Stimulated activated CD4-positive, alpha-beta T cell treated with anti-CD3 and anti-CD28 coated beads, Interleukin-12 subunit alpha, Interleukin-12 subunit beta, amount 100 ng/mL, for 48 hours (primary cell): ENCODE measurements around the gene BRD1.
"Not testable (repeated sequence)": the region's sequence is repeated elsewhere in the genome, so short reads cannot be mapped to it uniquely, and the experiment has no call there.

Experiments used
- DNase-seq, 3 donors: peaks; one replicate each; pipeline ENCODE4 v3.0.0-alpha.2; 2020; ENCODE audit warnings: low read depth in 2 of 3, low spot score in 1 of 3

BRD1 gene

DNA sequence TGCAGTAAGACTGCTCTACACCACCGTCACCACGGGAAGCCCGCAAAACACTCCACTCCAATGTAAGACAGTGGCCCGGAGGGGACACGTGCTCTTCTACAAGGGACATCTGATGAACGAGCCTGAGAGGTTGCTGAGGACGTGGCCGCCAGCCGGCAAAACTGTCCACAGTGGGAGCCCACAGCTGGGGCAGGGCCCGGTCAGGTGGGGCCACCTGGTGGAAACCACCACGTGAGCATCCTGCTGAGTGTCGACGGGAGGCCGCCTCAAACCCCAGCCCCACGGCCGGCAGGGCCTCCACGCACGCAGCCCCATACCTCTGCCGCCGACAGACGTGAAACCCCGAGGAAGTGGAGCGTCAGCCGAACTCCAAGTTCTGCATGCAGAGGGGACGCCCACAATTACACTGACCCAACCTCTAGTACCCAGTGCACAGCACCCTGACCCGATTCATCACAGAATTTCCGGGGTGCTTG lies 42.6 kb downstream of the BRD1 start:
- no peak for DNase-seq

GRCh38 chr22:49784630-49784971 lies 43.1 kb downstream of the BRD1 start:
- DNase-seq = no peak

- no peak for DNase-seq
Observed at GRCh38 chr22:49783926-49784629, 43.6 kb downstream of the BRD1 start.

DNA sequence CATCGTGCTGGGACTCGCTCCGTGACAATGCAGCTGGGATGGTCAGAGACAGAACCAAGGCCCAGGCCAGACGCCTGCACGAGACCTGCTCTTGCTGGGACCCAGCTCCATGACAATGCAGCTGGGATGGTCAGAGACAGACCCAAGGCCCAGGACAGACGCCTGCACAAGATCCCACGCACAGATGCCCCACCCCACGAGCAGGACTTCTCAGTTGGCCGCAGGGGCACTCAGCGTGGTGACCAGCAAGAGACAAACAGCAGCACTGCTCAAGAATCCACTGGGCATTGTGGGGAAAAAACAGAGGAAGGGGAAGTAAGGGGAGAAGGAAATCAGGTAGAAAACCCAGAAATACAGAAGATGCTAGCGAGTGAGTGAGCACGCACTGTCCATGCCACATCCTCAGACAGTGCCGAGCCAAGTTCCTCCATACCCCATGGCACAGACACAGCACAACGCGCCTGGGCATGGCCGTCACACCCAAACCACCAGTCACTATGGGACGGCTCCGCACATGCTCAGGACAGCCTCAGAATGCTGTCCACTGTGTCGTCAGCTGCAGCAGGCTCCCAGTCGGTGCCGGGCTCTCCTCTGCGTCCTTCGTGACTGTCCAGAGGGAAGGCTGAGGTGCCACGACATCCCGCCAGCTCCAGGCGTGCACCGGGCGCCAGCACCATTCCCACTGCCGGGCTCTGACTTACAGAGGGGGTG lies 44.5 kb downstream of the BRD1 start:
- DNase-seq = no peak

GRCh38 chr22:49781886-49782285 lies 45.8 kb downstream of the BRD1 start:
- not testable (repeated sequence) for DNase-seq

DNA sequence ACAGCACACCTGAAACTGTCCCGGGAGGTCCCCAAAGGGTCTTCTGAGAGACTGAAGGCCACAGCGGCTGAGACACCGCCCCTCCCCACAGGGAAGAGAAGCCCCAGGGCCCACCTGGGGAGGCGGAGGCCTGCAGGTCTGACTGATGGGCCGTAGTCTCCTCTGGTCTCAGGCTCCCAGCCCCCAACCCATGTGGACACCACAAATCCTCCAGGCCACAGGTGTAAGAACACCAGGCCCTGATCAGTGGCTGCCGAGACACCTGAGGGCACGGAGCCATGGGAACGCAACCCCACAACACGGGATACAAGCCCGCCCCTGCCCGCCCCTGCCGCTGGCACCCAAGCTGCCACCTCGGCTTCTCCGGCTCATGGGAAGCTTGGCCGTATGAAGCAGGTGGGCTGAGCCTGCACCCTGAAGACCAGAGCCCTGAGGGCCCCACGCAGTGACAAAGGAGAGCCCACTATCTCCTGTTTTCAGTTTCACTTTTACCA lies 46.3 kb downstream of the BRD1 start:
- DNase-seq = no peak

- no peak for DNase-seq
Observed at GRCh38 chr22:49780698-49781288, 46.9 kb downstream of the BRD1 start.

DNA sequence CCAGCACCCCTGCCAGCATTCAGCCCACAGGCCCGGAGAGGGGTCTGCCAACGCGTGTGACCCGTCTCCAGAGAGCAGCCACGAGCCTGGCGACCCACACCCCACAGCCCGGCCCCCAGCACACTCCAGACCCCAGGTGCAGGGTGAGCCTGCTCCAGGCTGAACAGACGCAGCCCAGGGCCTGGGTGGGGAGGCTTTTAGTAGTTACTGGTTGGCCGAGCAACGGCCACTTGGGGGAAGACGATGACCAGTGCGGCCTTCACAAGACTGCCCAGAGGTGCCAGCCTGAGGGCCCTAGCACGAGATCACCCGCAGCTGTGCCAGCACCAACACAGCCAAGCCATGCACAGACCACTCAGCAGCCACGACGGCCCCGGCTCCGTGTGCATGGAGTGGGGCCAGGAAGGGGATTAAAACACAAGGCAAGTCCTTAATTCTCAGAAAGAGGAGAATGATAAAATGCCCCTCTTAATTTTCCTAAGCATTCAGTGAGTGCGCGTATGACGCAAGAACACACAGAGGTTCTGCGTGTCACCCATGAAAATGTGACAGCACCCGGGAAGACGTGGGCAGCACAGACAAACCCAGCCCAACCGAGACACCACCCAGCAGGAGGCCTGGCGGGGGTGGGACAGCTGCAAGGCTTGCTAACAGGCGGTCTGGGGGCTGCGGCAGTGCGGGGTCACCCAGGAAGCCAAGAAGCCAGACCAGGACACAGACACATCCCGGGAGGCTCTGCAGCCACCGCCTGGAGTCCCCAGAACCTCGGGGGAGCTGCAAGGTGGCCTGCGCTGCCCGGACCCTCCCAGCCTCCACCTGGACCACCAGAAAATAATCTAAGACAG lies 47.6 kb downstream of the BRD1 start:
- no peak for DNase-seq

DNA sequence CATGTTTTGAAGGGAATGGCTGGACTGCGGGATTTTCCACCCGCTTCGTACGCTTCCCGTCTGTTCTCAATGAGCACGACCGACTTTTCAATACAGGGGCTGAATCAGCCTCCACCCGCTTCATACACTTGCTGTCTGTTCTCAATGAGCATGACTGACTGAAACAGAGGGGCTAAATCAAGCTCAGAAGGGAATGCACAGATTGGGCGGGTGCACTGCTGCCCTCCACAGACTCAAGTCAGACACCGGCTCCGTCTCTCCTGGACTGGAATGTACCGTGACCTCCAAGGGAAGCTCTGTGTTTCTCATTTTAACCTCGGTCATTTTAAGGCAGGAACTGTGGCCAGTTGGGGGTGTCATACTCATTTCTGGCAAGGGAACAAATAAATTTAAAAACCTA lies 48.5 kb downstream of the BRD1 start:
- DNase-seq = no peak

- no peak for DNase-seq
Observed at GRCh38 chr22:49777569-49778249, 50.0 kb downstream of the BRD1 start.

- no peak for DNase-seq
Observed at GRCh38 chr22:49776891-49777290, 50.8 kb downstream of the BRD1 start.

GRCh38 chr22:49775867-49776511 lies 51.7 kb downstream of the BRD1 start:
- no peak for DNase-seq

GRCh38 chr22:49775191-49775866 lies 52.3 kb downstream of the BRD1 start:
- no peak for DNase-seq

- no peak for DNase-seq
Observed at GRCh38 chr22:49774499-49775151, 53.0 kb downstream of the BRD1 start.

- no peak for DNase-seq
Observed at GRCh38 chr22:49774046-49774445, 53.6 kb downstream of the BRD1 start.

DNA sequence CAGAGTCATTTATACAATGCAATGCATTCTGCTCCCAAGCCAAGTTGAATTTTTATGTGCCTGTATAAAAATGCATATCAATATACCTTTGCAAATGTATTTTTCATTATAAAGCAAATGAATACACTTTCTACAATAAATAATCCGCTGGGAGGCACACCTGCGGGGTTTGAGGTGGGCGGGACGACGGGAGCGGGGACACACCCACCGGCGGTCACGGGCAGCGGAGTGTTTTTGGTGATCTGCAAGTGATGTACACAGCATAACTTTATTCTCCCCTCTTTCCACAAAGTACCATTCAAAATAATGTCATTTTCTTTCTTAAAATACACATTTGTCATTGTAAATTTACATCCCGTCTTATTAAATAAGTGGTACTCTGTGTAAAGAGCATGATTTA lies 54.1 kb downstream of the BRD1 start:
- DNase-seq = no peak

DNA sequence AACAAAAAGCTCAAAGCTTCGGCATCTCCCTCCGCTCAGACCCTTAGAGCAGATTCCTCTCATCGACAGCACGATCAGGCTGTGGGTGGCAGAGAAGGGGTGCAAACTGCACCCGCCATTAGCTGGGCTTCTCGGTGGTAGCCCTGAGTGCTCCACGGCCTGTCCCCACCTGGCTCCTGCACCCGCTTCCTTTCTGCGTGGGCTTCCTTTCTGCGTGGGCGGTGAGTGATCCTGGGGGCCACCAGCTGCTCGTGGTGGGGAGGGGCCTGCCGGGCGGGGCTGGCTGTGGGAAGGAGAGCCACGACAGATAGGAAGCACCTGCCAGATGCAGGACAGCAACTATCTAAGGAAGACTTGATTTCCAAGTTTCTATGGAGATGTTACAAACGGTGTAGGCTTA lies 55.0 kb downstream of the BRD1 start:
- no peak for DNase-seq

DNA sequence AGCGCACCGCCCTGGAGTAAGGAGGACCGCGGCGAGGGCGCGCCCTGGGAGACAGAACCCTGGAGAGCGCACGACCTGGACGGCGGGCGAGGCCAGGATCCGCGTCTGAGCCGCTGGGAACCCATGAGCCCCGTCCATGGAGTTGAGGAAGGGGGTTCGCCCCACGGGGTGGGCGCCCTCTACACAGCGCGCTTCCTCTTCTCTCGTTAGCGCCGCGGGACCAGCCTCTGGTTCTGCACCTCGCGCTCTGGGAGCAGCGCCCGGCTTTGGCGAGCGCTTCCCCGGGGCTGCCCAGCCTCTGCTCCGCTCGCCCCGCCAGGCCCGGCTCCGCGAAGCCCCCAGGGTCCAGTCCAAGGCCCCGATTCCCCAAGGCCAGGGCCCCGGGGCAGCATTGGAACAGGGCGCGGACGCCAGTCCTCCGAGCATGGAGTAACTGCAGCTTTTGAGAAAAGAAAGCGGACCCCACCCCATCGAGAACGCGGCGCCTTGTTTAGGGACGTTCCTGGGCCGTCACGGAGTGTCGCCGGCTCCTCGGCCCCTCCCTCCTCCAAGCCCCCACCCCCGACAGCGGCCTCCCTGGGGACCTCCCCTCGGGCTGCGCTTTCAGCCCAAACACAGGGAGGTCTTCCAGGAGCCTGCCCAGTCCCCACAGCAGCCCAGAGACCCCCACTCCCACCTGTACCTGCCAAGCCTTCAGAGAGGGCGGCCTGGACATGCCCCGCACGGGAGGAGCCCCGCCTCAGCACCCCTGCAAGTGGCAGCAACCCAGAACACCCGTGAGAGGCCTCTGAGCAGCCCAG lies 56.2 kb downstream of the BRD1 start:
- DNase-seq = no peak
